SH-SY5Y (cell line): Measurements from ENCODE around the gene BMPR1A.

Experiments
- GATA2 ChIP-seq: IDR thresholded peaks from 2 replicates; pipeline ENCODE4 v1.6.1; 2011; ENCODE audit warnings: mild to moderate bottlenecking, low read depth, low read length
- GATA3 ChIP-seq: IDR thresholded peaks from 2 replicates; pipeline ENCODE4 v1.6.1; 2011; ENCODE audit warnings: low read depth, mild to moderate bottlenecking, low read length, moderate library complexity

- TF ChIP-seq GATA2, result no peak
- no peak for TF ChIP-seq GATA3
These were observed 149.0 kb downstream of the BMPR1A start for GRCh38 chr10:86905429-86905828.
